CD1c-positive myeloid dendritic cell (primary cell): ENCODE measurements around the gene SELENOV.

Source experiments
- DNase-seq: peaks from one replicate; pipeline ENCODE4 v3.0.0-alpha.2; 2016; ENCODE audit errors: extremely low spot score

Gene SELENOV

DNA sequence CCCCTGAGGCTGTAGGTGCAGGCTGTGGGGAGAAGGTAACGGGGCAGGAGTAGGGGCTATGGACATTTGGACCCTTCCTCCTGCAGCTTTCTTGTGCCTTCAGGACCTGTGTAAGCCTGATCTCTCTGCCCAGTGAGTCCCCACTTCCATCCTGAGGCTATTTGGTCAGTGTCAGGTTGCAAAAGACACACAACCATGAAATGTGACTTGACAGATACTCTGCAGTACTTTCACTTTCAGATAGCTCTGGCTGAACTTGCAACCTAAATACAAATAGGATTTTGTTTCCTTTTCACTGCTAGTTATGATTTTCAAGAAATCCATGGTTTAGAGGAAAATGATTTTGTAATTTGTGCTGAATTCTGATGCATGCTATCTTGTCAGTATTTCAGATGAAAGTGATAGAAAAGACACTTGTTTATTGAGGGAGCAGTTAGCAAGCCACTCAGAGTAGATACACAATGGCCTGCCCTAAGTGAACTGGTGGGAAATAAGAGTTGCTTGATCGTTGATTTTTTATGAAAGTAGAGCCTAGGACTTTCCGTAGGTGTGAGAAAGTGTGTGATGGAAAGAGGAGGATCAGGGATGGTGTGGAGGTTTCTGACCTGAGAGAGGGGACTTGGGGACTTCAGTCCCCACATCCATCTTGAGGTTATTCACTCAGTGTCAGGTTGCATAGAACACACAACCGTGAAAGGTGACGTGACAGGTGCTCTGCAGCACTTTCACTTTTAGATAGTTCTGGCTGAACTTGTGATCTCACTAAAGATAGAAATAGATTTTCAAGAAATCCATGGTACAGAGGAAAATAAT is 43.1 kb downstream of the SELENOV start:
- no peak for DNase-seq

GRCh38 chr19:39558624-39559117 is 43.7 kb downstream of the SELENOV start:
- no peak for DNase-seq

DNA sequence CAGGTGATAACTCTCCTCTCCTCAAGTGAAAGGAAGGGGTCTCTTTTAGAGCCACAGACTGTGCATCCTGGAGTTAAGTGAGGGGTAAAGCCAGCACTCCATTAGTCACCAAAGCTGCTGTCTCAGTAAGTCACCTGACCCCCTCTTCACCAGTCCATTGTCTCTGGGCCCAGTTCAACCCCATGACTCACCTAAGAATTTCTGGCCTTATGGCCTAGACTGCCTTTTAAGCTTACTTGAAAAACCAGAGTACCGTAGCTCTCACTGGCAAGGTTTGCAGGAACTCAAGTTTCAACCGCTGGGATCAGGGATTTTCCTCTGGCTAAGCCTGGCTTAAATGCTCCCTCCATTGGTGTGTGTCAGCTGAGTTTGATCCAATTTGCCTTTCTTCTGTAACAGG is 48.5 kb downstream of the SELENOV start:
- DNase-seq: no peak

- no peak for DNase-seq
Observed at GRCh38 chr19:39566064-39566463, 51.1 kb downstream of the SELENOV start.

DNA sequence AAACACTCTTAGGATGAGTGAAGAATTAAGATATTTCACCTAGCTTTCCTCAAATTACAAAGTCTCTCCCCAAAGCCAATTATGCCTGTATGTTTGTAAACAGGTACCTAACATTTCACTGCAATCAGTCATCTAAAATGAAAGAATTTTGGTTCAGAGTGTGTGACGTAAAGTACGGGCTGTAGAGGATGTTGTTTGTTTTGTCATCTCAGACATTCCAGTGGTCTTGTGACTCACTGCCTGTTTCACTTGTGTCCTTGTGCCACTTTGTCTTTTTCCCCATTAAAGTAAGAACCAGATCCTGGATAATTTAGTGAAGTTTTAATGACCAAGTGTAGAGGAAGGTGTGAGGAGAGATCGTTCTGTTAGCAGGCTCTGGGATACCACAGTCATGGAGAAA is 53.7 kb downstream of the SELENOV start:
- DNase-seq: no peak
